ENCODE data around the gene JMJD1C. TPM values are rescaled to one million over a fixed set of nuclear protein-coding genes. Genes with fewer than 3 reads are reported as not detected.
A peak's percentile ranks its signal among the peaks of the same experiment; 100 is the strongest.

JMJD1C gene
- polyA plus RNA-seq, 1 donor = 104 TPM

DNA sequence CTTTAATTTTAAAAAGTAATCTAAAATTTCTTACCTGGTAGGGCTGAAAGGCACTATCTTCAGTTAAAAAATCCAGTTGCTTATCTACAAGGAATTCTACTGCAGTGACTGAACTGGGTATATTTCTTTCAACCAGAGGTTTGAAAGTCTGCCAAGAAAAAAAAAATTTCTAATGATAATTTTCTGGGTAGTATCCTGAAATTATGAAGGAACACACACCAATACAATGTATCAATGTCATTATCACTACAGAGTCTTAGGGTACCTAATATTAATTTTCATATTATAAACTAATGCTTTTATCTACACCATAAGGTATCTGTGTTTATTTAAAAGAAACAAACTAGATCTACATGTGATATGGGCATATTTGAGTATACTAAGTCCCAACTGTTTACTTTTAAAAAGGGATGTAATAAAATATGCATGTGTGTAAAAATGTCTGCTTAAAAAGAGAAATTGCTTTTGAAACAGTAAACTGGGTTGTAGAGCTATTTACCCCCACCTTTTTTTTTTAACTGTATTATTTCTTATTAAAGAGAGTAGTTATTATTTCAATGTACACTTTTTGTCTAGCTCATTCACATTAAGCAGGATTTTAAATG is 201.1 kb downstream of the JMJD1C start:
- no peaks in the 10 kb centered on the region for H3K9me3 ChIP-seq (ENCODE audit: control insufficient read depth, low read depth, low read length)
- DNase-seq = no peak
- H3K27ac ChIP-seq (ENCODE audit: low read length) = peak overlapping the region; percentile 95
- H3K4me3 ChIP-seq (ENCODE audit: low read length) = peak overlapping the region; percentile 66
- peaks cover 6% of the 10 kb centered on the region for H3K4me1 ChIP-seq (ENCODE audit: control insufficient read depth, insufficient read depth, low read length)
- peaks cover 10% of the 10 kb centered on the region for H3K36me3 ChIP-seq (ENCODE audit: control insufficient read depth, insufficient read depth, low read length)
- H3K27me3 ChIP-seq (ENCODE audit: control insufficient read depth, insufficient read depth, low read length) = no peaks in the 10 kb centered on the region

DNA sequence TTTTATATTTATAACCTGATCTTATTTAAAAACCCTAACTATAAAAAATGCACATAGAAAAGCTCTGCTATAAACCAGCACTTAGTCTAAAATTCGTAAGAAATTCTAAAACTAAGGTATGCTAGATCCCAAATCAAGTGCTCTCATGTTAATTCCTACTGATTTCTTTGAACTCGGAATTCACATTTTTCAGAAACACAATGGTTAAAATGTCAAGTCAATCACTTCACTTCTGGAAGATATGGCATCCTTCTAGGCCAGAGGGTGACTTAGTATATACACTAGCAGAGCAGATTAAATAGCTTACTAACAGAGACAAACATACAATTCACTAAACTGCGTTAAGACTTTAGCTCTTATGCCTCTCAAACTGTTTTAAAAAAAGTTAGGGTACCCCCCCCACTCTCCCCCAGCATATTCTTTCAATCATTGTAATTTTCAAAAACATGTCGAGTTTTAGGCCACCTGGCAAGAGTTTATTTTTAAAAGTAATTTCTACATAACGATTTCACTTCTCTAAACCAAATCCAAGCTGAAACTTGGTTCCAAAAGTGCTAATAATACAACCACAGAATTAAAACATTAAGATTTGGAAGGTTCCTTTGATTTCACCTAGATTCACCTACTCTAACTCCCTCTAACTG is 203.2 kb downstream of the JMJD1C start:
- 71% methylated on average over 4 of the region's 5 CpGs for WGBS (ENCODE audit: insufficient coverage, low lambda C conversion rate)
- Histone ChIP-seq H3K4me1 (ENCODE audit: control insufficient read depth, insufficient read depth, low read length) (peaks cover 18% of the 10 kb centered on the region), H3K27ac (ENCODE audit: low read length) (no peak overlapping the region)

DNA sequence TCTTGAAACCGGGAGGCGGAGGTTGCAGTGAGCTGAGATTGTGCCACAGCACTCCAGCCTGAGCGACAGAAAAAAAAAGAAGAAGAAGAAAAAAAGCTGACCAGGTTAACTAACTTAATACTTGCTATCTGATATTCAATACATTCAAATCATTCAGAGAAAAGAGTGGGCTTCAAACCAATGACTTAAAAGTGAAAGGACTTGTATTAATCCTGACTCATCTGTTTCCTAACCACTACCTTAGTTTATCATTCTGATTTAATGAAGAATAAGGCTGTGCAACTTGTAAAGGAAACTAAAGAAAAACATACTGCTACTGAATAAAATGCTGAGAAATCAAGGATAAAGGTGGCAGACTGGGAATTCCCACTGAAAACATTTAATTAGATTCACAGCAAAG is 204.3 kb downstream of the JMJD1C start:
- no peak overlapping the region for H3K27ac ChIP-seq (ENCODE audit: low read length)
- no peak for DNase-seq
- no peaks in the 10 kb centered on the region for H3K9me3 ChIP-seq (ENCODE audit: control insufficient read depth, low read depth, low read length)
- H3K4me3 ChIP-seq (ENCODE audit: low read length) = no peak overlapping the region
- H3K4me1 ChIP-seq (ENCODE audit: control insufficient read depth, insufficient read depth, low read length) = peaks cover 23% of the 10 kb centered on the region
- 100% methylated on average over 3 of the region's 3 CpGs for WGBS (ENCODE audit: insufficient coverage, low lambda C conversion rate)
- H3K36me3 ChIP-seq (ENCODE audit: control insufficient read depth, insufficient read depth, low read length) = peaks cover 15% of the 10 kb centered on the region
- H3K27me3 ChIP-seq (ENCODE audit: control insufficient read depth, insufficient read depth, low read length) = no peaks in the 10 kb centered on the region

More for the DNA sequence above, 203.2 kb downstream of the JMJD1C start:
- Histone ChIP-seq H3K9me3 (ENCODE audit: control insufficient read depth, low read depth, low read length) (no peaks in the 10 kb centered on the region), H3K4me3 (ENCODE audit: low read length) (no peak overlapping the region), H3K36me3 (ENCODE audit: control insufficient read depth, insufficient read depth, low read length) (peaks cover 12% of the 10 kb centered on the region), H3K27me3 (ENCODE audit: control insufficient read depth, insufficient read depth, low read length) (no peaks in the 10 kb centered on the region)
- no peak for DNase-seq

DNA sequence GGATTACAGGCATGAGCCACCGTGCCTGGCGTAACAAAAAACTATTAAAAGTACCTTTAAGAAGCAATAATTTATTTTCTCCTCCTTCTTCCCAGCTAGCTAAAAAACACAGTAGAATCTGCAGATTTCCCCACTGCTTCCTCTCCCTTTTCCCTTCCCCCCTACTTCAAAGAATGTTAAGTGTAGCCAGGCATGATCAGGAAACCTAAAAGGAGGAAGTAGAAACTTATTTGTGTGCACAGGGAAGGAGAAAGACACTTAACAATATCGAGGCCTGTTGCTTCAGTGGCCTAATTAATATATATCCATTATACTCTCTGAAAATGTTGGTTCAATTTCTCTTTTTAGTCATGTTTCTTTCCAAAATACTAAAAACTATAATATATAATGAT is 204.9 kb downstream of the JMJD1C start:
- peaks cover 24% of the 10 kb centered on the region for H3K4me1 ChIP-seq (ENCODE audit: control insufficient read depth, insufficient read depth, low read length)
- peaks cover 15% of the 10 kb centered on the region for H3K36me3 ChIP-seq (ENCODE audit: control insufficient read depth, insufficient read depth, low read length)
- no peaks in the 10 kb centered on the region for H3K9me3 ChIP-seq (ENCODE audit: control insufficient read depth, low read depth, low read length)
- no CpG with 5 or more reads among the region's 3 CpGs for WGBS (ENCODE audit: insufficient coverage, low lambda C conversion rate)
- no peak overlapping the region for H3K27ac ChIP-seq (ENCODE audit: low read length)
- H3K4me3 ChIP-seq (ENCODE audit: low read length) = no peak overlapping the region
- DNase-seq = no peak
- no peaks in the 10 kb centered on the region for H3K27me3 ChIP-seq (ENCODE audit: control insufficient read depth, insufficient read depth, low read length)

DNA sequence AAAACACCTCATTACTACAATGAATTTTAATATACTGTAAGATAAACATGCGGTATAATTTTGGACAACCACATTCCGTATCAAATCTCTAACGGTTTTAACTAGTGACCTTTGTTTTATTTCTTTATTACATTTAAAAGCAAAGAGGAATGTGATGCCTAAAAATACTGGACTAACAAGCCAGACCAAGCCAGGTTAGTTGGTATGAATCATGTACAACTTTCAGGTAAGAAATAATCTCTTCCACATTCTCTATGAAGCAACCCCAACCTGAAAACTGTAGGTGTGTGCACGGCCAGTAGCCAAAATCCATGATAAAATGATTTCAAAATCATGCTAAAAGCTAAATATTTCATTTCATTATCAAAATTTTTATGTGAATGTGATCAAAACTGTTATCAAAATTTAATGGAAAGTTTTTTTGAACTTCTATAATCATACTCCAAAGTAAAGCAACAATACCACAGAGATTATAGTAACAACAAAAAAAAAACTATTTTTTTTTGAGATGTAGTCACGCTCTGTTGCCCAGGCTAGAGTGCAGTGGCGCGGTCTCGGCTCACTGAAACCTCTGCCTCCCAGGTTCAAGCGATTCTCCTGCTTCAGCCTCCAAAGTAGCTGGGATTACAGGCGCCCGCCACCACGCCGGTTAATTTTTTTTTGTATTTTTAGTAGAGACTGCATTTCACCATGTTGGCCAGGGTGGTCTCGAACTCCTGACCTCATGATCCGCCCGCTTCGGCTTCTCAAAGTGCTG is 205.5 kb downstream of the JMJD1C start:
- Histone ChIP-seq H3K27me3 (ENCODE audit: control insufficient read depth, insufficient read depth, low read length) (no peaks in the 10 kb centered on the region), H3K9me3 (ENCODE audit: control insufficient read depth, low read depth, low read length) (no peaks in the 10 kb centered on the region), H3K4me3 (ENCODE audit: low read length) (no peak overlapping the region), H3K4me1 (ENCODE audit: control insufficient read depth, insufficient read depth, low read length) (peaks cover 24% of the 10 kb centered on the region), H3K36me3 (ENCODE audit: control insufficient read depth, insufficient read depth, low read length) (peaks cover 15% of the 10 kb centered on the region), H3K27ac (ENCODE audit: low read length) (peak overlapping the region; percentile 4)
- no peak for DNase-seq
- 40% methylated on average over 1 of the region's 17 CpGs for WGBS (ENCODE audit: insufficient coverage, low lambda C conversion rate)

DNA sequence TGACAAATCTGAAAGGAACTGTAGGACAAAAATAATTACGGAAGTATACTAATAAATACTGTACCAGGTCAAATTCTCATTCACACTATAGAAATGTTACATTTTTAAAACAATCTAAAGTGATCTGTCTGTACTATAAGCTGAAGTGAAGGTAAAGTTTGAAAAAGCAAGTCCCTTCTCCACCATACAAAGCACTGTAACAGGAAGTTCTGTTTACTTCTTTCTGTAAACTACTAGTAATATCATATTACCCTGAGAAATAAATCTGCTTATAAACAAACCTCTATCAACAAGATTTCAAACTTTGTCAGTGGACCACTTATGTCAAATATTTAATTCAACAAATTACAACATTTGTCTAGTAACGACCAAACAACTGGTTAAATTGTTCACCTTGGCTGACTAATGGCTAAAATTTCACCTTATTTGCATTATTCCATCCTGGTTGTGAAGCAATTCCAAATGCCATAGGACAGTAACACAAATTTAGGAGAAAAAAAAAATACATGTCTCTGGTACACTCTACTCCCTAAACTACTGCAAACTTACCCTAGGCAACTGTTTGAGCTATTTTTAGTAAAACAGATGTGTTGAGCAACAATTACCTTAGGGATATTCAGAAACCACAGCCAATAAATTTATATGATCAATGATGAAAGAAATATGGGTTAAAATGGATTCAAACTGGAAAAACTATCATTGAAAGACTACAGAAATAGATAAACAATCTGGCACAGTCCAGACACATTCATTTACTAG is 206.7 kb downstream of the JMJD1C start:
- H3K4me3 ChIP-seq (ENCODE audit: low read length) = no peak overlapping the region
- WGBS (ENCODE audit: insufficient coverage, low lambda C conversion rate) = 90% methylated on average over 2 of the region's 2 CpGs
- peaks cover 22% of the 10 kb centered on the region for H3K4me1 ChIP-seq (ENCODE audit: control insufficient read depth, insufficient read depth, low read length)
- no peaks in the 10 kb centered on the region for H3K9me3 ChIP-seq (ENCODE audit: control insufficient read depth, low read depth, low read length)
- no peak for DNase-seq
- peak overlapping the region; percentile 18 for H3K27ac ChIP-seq (ENCODE audit: low read length)
- no peaks in the 10 kb centered on the region for H3K27me3 ChIP-seq (ENCODE audit: control insufficient read depth, insufficient read depth, low read length)
- peaks cover 15% of the 10 kb centered on the region for H3K36me3 ChIP-seq (ENCODE audit: control insufficient read depth, insufficient read depth, low read length)

DNA sequence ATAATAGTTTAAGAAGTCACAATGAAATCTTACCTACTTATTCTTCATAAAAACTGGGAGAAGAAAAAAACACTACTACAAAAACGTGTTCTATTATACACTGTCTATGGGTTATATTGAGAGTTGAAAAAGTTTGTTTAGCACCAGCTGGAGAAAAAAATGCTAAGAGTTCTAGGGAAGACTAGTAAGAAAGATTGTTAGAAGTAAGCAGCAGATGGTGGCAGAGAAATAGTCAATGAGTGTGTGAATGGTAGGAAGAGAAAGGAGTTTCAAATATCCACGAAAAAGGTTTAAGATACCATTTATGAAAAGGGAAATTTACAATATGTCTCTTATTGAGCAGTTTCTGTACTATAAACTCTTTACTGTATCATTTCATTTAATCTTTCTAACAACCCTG is 208.0 kb downstream of the JMJD1C start:
- DNase-seq = no peak
- H3K9me3 ChIP-seq (ENCODE audit: control insufficient read depth, low read depth, low read length) = no peaks in the 10 kb centered on the region
- peaks cover 15% of the 10 kb centered on the region for H3K36me3 ChIP-seq (ENCODE audit: control insufficient read depth, insufficient read depth, low read length)
- no peak overlapping the region for H3K27ac ChIP-seq (ENCODE audit: low read length)
- 67% methylated on average over 2 of the region's 2 CpGs for WGBS (ENCODE audit: insufficient coverage, low lambda C conversion rate)
- H3K4me3 ChIP-seq (ENCODE audit: low read length) = no peak overlapping the region
- no peaks in the 10 kb centered on the region for H3K27me3 ChIP-seq (ENCODE audit: control insufficient read depth, insufficient read depth, low read length)
- peaks cover 19% of the 10 kb centered on the region for H3K4me1 ChIP-seq (ENCODE audit: control insufficient read depth, insufficient read depth, low read length)

DNA sequence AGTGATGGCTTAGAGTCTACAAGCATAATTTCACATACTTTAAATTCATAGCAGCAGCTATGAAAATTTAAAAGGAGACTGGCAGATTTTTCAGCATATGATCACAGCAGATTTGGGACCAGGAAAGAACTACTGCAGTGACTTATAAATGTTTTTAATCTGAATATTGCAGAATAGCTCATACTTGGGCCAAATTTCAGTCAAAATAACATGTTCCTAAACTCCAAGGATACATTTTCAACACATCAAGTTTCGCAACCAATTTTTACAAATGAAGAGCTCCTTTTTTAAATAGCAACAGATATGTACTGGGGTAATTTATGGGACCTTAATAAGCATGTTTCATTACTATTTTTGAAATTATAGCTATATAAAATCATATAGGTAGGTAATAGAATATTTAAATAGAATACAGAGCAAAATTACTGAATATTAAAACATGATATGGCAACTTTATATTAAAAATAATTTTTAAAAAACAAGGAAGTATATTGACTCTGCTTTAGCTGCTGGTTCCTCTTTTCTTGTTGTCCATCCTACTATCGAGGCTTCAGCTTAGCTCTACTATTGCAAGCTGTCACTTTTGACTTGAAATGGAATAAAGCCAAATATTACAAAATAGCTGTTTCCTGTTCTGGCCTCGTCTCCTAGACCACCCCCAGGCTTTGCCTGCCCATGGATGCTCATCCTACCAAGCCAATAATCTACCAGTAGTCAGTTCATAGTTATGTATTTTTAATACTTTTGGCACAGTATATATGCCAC is 209.6 kb downstream of the JMJD1C start:
- Histone ChIP-seq H3K4me3 (ENCODE audit: low read length) (no peak overlapping the region), H3K4me1 (ENCODE audit: control insufficient read depth, insufficient read depth, low read length) (peaks cover 24% of the 10 kb centered on the region), H3K36me3 (ENCODE audit: control insufficient read depth, insufficient read depth, low read length) (peaks cover 13% of the 10 kb centered on the region), H3K27ac (ENCODE audit: low read length) (no peak overlapping the region), H3K27me3 (ENCODE audit: control insufficient read depth, insufficient read depth, low read length) (no peaks in the 10 kb centered on the region), H3K9me3 (ENCODE audit: control insufficient read depth, low read depth, low read length) (no peaks in the 10 kb centered on the region)
- DNase-seq = no peak
- WGBS (ENCODE audit: insufficient coverage, low lambda C conversion rate) = 100% methylated on average over 1 of the region's 3 CpGs

DNA sequence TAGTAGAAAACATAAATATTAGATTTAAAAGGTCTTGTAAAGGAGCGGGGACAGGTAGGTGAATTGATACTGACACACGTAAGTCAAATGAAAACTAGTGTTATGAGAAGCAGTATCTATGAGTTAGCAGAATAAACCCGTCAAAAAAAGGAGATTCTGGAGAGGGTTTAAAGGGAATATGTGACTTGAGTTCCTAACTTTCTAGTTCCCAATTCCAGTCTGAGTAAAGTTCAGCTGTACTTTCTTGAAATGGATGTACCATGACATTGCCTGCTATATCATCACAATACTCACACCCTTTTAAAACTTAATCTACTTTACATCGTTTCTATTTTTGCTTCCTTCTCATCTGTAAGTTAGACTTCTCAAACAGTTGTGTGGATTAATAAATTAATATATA is 210.5 kb downstream of the JMJD1C start:
- DNase-seq = no peak
- Histone ChIP-seq H3K4me1 (ENCODE audit: control insufficient read depth, insufficient read depth, low read length) (peaks cover 24% of the 10 kb centered on the region), H3K27ac (ENCODE audit: low read length) (no peak overlapping the region), H3K9me3 (ENCODE audit: control insufficient read depth, low read depth, low read length) (no peaks in the 10 kb centered on the region), H3K27me3 (ENCODE audit: control insufficient read depth, insufficient read depth, low read length) (no peaks in the 10 kb centered on the region), H3K4me3 (ENCODE audit: low read length) (no peak overlapping the region), H3K36me3 (ENCODE audit: control insufficient read depth, insufficient read depth, low read length) (peaks cover 6% of the 10 kb centered on the region)
- WGBS (ENCODE audit: insufficient coverage, low lambda C conversion rate) = 100% methylated on average over 2 of the region's 4 CpGs

DNA sequence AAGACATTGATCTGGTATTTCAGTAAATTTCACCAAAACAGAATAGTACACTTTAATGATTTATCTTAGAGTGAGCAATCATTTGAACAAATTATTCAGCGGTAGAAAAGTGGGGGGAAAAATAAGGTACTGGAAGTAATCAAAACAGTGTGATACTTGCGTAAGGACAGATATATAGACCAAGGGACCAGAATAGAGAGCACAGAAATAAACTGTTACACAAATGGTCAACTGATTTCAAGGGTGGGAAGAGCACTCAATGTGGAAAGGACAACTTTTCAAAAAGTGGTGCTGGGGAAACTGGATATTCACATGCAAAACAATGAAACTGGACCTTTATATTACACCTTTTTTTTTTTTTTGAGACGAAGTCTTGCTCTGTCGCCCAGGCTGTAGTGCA is 212.7 kb downstream of the JMJD1C start:
- DNase-seq = no peak
- Histone ChIP-seq H3K27ac (ENCODE audit: low read length) (no peak overlapping the region), H3K4me1 (ENCODE audit: control insufficient read depth, insufficient read depth, low read length) (peaks cover 11% of the 10 kb centered on the region), H3K36me3 (ENCODE audit: control insufficient read depth, insufficient read depth, low read length) (peaks cover 4% of the 10 kb centered on the region), H3K27me3 (ENCODE audit: control insufficient read depth, insufficient read depth, low read length) (no peaks in the 10 kb centered on the region), H3K9me3 (ENCODE audit: control insufficient read depth, low read depth, low read length) (no peaks in the 10 kb centered on the region), H3K4me3 (ENCODE audit: low read length) (no peak overlapping the region)
- WGBS (ENCODE audit: insufficient coverage, low lambda C conversion rate) = 100% methylated on average over 1 of the region's 4 CpGs
